Adrenal gland (tissue), 5 donors: Measurements from ENCODE around the gene SURF6.

Source experiments
- POLR2A ChIP-seq, 2 donors: fragments of 450-650 bp; IDR thresholded peaks; one replicate each; pipeline ENCODE4 v1.6.1; 2017; ENCODE audit warnings: antibody characterized with exemption in 2 of 2, mild to moderate bottlenecking in 2 of 2, moderate library complexity in 1 of 2
- TF ChIP-seq, protein P1 (sequence below), 6 experiments: fragments of 450-650 bp in 4 of 6; fragments of 200-600 bp in 2 of 6; sonication (generic) in 1 of 6; IDR thresholded peaks; 1 replicate in 5 of 6; 2 replicates in 1 of 6; pipeline versions ENCODE4 v1.5.1 to v1.8.0; 2016 to 2021; ENCODE audit warnings: antibody characterized with exemption in 6 of 6, mild to moderate bottlenecking in 2 of 6, moderate library complexity in 1 of 6
- donor health status: DM: no; HTN: no; CAD: no.

GRCh38 chr9:133356391-133357091, 20.6 kb upstream of the SURF6 start, which contains the start of the genes SURF1 and SURF2:
- TF ChIP-seq, protein P1, sequence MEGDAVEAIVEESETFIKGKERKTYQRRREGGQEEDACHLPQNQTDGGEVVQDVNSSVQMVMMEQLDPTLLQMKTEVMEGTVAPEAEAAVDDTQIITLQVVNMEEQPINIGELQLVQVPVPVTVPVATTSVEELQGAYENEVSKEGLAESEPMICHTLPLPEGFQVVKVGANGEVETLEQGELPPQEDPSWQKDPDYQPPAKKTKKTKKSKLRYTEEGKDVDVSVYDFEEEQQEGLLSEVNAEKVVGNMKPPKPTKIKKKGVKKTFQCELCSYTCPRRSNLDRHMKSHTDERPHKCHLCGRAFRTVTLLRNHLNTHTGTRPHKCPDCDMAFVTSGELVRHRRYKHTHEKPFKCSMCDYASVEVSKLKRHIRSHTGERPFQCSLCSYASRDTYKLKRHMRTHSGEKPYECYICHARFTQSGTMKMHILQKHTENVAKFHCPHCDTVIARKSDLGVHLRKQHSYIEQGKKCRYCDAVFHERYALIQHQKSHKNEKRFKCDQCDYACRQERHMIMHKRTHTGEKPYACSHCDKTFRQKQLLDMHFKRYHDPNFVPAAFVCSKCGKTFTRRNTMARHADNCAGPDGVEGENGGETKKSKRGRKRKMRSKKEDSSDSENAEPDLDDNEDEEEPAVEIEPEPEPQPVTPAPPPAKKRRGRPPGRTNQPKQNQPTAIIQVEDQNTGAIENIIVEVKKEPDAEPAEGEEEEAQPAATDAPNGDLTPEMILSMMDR (IDR thresholded peaks at IDR 0.05): no peak
- TF ChIP-seq POLR2A (IDR thresholded peaks at IDR 0.05): peak in 1 of 2 donors; percentile 63
